OCI-M1 (cell line): ENCODE results near the gene CLASP1.
"Not testable (repeated sequence)": the region's sequence is repeated elsewhere in the genome, so short reads cannot be mapped to it uniquely, and the experiment has no call there.

Experiments
- DNase-seq: peaks from one replicate; lab custom pipeline; 2025; lab: John Stamatoyannopoulos, UW

The CLASP1 gene

DNA sequence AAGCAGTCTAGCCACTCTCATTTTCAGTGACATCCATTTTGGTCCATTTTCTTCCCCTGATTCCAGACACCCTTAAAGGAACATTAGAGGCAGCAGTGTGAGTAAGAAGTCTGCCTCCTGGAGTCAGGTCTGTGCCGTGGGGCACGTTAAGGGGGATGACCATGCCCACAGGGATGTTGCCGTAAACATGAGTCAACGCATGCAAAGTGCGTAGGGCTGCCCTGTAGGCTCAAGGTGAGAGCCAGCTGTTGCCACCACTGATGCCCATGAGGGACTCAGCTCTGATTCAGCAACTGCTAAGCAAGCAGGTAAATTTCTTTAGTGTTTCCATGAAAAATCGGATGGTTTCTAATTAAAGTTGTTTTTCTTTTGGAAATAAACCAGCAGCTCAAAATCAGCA, 302.9 kb downstream of the CLASP1 start:
- no peak for DNase-seq

DNA sequence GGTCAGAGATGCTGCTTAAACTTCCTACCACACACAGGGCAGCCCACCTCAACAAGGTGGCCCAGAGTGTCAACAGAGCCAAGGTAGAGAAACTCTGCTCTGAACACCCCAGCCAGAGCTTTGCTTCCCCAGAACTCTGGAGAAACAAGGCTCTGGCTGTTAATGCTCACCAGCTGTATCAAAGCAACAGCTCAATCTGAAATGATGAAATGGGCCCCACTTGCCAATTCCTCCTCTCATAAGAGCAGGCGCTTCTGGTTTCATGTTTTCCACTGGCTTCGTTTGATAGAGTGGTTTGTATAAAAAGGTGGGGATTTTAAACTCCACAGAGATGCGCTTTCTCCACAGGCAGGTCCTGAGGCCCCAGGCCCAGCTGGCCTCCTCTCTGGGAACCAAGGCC, 303.4 kb downstream of the CLASP1 start:
- DNase-seq: no peak

DNA sequence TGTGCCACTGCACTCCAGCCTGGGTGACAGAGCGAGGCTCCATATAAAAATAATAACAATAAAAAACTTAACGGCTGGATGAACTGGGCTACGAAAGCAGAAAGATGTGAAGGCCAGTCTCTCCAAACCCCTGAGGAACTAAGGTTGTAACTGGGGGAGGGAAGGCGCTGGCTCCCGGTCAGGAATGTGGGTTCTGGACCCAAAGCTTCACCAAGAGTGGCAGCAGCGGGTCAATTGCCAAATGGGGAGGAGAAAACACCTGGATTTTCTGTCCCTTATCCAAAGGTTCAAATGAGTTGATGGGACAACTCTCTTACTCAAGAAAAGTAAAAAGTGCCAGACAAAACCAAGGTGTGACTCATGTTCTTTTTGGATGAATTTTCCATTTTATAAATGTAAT, 304.2 kb downstream of the CLASP1 start:
- DNase-seq: no peak

DNA sequence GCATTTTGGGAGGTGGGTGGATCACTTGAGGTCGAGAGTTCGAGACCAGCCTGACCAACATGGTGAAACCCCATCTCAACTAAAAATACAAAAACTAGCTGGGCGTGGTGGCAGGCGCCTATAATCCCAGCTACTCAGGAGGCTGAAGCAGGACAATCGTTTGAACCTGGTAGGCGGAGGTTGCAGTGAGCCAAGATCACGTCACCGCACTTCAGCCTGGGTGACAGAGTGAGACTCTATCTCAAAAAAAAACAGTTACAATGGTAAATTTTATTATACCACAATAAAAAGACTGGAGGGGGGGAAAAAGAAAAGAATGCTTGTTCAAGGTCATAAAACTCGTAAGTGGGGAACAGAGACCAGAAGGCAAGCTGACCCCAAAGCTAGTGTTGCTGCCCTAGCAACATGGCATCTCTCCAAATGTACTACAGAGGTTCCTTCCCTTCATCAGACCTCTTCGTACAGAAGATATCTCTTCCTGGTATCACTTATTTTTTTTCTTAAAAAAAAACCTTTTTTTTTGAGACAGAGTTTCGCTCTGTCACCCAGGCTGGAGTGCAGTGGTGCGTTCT, 305.3 kb downstream of the CLASP1 start:
- not testable (repeated sequence) for DNase-seq

DNA sequence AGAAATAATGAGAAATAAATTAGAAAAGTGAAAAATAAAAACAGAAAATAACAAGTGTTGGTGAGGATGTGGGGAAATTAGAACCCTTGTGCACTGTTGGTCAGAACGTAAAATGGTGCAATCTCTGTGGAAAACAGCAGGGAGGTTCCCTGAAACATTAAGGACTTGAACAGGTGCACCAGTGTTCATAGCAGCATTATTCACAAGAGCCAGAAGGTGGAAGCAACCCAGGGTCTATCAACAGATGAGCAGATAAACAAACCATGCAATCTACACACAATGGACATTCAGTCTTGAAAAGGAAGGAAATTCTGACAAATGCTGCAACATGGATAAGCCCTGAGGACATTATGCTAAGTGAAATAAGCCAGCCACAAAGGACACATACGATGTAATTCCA, 306.1 kb downstream of the CLASP1 start:
- DNase-seq: no peak

DNA sequence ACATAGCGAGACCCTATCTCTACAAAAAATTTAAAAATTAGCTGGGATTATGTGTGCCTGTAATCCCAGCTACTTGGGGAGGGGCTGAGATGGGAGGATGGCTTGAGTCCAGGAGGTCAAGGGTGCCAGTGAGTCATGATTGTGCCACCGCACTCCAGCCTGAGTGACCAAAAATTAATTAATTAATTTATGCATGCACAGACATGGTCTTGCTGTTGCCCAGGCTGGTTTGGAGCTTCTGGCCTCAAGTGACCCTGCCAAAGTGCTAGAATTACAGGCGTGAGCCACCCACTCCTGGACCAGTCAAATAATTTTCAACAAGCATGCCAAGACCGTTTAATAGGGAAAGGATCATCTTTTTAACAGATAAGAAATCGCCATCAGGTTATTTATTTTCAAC, 306.5 kb downstream of the CLASP1 start:
- no peak for DNase-seq

DNA sequence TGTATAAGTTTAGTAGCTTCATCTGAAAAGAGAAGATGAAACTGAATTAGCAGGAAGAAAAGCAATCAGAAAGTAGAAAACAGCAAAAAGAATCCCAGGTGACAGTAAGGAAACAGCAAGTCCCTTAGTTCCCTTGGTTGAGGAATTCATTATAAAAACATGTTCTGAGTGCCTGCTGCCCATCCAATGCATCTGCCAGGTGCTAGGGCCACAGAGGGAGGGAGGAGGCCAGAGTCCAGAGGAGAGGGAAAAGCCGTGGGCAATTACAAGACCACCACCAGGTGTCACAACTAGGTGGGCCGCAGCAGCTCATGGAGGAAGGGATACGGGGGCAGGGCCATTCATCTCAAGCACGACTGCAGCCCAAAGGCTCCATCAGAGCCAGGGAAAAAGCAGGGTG, 308.3 kb downstream of the CLASP1 start:
- no peak for DNase-seq

DNA sequence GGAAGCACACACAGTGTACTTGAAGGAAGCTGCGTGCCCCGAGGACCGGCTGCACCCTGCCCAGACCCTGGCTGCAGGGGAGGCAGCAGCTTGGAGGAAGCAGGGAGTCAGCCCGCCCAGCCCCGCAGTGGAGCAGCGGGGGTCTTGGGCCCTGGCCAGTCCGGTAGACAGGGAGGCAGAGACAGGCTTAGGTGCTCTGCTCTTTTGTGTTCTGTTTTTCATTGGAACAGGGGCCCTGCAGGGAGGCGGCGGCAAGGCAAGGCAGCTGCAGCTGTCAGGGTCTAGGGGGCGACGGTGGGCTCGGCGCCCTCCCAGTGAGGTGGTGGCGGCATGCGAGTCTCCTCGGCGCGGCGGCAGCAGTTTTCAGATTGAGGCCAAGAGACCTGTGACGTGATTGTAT, 311.0 kb downstream of the CLASP1 start:
- DNase-seq: no peak

DNA sequence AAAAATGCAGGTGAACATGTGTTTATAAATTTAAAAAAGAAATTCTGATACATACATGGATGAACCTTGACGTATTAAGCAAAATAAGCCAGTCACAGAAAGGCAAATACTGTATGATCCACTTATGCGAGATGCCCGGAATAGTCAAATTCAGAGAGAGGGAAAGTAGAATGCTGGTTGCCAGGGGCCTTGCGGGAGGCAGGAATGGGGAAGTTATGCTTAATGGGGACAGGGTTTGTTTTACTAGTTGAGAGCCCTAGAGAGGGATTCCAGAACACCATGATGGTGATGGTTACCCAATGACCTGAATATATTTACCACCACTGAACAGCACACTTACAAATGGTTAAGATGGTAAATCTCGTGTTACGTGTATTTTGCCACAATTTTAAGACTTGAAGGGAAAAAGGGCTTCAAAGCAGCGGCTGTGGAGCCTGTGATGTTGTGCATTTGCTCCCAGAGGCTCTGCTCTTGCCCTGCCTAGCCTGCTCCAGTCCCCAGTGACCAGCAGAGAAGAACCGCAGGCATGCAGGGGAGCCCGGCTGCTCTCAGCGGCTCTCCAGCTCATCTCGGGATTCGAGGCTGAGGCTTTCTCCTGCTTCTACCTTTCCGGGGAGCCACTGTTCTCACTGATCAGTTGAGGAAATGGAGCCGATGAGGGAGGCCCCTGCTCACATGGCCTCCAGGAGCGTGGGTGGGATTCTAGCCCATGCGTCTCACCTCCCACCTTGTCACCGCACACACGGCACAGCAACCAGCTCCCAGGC, 312.6 kb downstream of the CLASP1 start:
- DNase-seq: no peak

DNA sequence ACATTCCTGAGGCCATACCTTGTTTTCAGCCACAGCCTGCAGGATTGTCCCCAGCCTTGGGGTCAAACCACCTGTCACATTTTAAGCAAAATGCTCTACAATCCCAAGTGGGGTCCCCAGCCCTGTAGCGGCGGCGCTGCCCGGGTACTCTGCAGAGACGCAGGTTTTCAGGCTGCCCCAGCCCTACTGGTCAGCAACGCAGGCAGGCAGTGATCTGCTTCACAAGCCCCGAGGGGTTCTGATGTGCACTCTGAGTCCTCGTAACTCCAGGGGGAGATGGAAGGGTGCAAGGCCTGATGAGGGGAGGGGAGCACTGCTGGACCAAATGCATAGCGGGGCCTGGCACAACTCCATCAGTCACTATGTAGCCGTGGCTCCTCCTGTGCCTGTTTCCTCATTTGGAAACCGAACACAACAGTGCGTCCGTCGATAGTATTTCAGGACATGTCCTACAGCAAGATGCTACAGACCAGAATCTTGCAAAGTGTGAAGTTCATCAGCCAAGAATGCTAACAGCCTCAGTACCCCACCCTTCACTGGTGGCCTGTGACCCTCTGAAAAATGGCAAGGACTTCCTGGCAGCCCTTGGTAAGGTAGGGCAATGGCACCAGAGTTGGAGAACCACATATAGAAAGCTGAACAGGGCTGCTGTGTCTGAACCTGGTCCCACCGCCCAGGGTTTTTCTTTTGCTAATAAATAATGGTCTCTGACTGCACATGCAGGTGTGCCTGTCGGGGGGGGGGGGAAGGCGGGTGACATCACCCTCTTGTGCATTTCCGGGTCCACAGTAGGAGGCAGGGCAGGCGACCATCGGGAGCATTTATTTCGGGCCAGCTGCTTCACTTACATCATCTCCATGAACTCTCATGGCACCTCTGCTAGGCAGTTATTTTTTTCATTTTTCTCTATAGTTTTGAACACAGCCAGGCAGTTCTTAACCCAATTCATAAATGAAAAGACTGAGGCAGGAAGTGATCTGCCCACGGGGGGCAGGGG, 313.7 kb downstream of the CLASP1 start:
- no peak for DNase-seq

DNA sequence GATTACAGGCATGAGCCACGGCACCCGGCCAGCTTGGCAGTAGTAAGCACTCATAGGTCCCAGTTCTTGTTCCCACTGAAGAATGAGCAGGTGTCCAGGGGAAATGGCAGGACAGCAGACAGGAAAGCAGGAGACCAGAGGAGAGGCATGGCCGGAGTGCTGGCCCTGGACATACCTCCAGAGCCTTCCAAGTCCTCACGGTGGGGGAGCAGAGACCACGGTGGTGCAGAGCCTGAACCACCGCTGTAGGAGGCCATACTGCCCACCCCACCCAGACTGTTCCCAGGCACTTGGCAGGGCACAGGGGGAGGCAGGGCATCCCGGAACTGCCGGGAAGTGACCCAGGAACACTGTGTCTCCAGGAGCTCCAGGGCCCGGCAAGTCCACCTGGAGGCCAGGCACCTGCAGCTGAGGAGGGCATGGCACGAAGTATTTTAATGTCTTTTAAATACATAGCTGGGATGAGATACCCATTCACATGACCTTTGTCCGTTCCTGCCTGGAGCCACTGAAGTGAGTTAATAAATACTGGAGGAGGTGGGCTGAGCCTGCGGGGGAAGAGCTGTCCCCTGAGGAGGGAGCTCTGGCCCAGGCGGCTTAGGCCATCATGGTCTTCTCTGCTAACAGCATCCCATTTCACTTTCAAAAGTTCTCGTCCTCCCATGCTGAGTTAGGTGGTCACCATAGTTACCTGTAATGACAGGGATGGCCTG, 314.5 kb downstream of the CLASP1 start:
- DNase-seq: no peak

DNA sequence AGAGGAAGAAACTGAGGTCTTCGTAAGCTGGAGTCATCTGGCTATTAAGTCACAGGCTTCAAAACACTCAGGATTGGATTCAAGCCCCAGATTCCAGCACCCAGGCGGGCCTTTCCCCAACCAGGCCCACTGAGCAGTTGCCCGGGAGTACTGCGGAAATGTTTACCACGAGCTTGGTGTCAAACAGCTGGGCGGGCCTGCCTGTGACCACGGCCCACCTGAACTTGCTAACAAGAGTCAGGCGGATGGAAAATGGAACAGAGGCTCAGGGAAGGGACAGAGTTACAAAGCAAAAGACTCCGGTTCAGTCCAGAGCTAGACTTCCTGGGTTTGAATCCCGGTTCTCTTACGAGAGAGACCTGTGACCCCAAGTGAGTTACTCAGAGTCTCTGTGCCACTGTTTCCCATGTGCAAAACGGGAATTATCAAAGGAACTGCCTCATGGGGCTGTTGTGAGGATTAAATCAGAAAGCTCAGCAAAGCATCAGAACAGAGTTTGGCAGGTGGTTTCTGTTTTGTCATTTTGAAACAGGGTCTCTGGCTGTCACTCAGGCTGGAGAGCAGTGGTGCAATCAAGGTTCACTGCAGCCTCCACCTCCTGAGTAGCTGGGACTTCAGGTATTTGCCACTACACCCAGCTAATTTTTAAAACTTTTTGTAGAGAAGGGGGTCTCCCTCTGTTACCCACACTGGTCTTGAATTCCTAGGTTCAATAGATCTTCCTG, 315.3 kb downstream of the CLASP1 start:
- no peak for DNase-seq

DNA sequence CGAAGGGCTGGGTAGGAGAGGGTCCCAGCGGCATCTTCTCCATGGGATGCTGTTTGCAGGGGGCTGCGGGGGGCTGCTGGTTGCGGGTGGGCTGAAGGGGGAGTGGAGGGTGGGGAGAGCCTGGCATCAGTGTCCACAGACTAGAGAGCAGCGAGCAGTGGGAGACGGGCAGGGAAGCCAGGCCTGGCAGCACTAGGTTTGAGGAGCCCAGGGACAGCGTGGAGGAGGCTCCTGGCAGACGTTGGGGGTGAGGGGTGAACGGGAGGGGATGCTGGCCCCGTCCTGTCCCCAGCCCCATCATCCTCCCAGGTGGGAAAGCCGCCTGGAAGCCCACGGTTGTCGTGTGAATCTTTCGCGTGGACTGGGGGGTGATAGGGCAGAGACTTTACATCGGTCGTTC, 316.0 kb downstream of the CLASP1 start:
- DNase-seq: no peak

DNA sequence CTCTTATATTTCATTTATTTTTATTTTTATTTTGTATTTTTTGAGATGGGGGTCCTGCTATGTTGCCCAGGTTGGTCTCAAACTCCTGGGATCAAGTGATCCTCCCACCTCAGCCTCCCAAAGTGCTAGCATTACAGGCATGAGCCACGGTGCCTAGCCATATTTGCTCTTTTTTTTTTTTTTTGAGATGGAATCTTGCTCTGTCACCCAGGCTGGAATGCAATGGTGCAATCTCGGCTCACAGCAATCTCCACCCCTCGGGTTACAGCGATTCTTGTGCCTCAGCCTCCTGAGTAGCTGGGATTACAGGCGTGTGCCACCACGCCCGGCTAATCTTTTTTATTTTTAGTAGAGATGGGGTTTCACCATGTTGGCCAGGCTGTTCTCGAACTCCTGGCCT, 317.9 kb downstream of the CLASP1 start:
- not testable (repeated sequence) for DNase-seq

DNA sequence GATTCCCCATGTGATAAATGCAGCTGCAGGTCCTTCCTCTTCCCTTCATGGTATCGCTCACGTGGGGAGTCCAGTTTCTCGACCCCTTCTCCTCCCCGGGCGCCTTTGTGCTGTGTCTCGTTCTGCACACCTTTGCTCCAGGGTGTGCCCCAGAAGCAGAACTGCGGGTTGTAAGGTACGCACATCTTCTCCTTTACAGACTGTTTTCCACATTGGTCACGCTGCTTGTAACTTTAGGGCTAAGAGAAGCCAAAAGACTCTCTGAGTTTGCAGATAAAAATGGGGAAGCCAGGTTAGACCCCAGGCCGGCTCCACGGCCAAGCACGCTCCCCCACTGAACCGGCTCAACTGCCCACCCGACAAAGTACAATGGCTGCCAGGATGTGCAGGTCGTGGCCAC, 318.3 kb downstream of the CLASP1 start:
- DNase-seq: no peak

DNA sequence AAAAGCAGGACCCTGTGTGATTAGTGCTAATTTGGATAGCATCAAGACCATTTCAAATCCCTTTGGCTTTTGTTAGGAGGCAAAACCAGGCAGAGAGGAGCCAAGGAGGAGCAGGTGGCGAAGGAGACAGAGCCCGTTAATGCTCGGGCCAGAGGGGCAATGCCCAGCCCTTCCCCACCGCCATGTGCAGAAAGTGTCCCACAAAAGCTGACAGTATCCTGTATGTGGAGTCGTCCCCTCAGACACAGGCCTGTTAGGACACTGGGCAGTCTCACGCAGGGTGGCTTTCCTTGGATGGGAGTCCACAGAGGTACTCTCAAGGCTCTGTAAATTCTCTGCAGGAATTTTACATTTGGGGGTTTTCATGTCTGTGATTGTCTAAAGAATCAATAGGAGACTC, 319.5 kb downstream of the CLASP1 start:
- no peak for DNase-seq

DNA sequence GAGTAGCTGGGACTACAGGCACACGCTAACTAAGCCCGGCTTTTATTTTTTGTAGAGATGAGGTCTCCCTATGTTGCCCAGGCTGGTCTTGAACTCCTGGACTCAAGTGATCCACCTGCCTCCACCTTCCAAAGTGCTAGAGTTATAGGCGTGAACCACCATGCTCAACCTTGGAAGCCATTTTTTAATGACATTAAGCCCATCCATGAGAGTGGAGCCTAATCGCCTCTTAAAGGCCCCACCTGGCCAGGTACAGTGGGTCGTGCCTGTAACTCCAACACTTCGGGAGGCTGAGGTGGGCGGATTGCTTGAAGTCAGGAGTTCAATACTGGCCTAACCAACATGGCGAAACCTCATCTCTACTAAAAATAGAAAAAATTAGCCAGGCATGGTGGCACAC, 322.6 kb downstream of the CLASP1 start:
- DNase-seq: no peak

DNA sequence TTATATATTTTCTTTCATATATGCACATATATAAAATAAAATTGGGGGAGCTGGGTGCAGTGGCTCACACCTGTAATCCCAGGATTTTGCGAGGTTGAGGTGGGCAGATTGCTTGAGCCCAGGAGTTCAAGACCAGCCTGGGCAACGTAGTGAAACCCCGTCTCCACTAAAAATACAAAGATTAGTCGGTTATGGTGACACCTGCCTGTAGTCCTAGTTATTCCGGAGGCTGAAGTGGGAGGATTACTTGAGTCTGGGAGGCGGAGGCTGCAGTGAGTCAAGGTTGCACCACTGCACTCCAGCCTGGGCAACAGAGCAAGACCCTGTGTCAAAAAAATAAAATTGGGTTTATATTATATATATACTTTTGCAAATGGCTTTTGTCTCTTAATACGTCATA, 324.7 kb downstream of the CLASP1 start:
- DNase-seq: no peak

DNA sequence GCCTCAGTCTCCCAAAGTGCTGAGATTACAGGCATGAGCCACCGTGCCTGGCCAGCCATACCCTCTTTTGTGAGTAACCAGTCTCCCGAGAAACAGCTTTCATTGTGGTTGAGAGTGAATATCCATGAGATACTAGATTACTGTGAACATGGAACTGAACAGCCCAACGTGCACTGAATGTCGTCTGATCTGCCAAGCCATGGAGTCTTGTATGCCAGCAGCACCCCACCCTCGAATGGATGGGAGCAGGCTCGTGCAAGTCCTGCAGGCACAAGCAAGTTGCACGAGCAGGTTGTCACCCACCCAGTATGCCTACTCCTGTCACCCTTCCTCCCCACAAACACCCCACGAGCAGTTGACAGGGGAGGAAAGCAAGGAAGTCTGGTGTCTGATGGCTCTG, 327.8 kb downstream of the CLASP1 start:
- no peak for DNase-seq

DNA sequence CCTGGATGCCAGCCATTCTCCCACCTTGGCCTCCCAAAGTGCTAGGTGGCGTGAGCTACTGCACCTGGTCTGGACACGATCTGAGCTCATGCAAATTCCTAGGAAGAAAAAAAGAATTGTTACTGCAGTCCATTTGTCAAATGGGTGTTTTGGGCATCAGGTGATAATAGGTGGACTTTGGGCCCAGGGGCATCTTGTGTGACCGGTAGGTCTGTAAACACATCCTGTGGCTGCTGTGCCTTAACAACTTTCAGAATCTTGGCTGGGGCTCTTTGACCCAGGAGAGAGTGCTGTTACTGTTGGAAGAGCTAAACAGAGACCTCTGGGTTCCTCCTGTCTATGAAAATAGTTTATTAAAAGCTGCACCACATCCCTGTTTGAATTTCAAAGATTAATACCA, 329.3 kb downstream of the CLASP1 start:
- DNase-seq: no peak

DNA sequence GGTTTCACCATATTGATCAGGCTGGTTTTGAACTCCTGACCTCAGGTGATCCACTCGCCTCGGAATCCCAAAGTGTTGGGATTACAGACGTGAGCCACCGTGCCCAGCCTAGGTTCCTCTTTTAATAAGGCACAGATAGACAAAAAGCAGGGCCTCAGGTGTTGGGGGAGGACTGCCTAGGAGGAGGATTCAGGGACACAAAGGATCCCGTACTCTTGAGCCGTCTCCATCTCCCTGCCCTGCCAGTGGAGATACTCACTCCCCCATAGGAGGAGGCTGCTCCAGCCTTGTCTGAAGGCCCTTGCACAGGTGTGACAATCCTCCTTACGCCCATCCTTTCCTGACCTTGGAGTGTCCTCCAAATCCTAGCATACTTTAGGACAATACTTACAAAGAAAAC, 332.3 kb downstream of the CLASP1 start:
- no peak for DNase-seq

DNA sequence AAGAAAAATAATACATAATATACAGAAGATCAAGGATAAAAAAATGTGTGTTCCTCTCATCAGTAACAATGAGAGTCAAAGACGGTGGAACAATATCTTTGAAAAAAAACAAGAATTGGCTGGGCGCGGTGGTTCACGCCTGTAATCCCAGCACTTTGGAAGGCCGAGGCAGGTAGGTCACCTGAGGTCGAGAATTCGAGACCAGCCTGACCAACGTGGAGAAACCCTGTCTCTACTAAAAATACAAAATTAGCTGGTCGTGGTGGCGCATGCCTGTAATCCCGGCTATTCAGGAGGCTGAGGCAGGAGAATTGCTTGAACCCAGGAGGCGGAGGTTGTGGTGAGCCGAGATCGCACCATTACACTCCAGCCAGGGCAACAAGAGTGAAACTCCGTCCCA, 335.6 kb downstream of the CLASP1 start:
- DNase-seq: not testable (repeated sequence)
